CD4-positive, alpha-beta T cell treated with Interleukin-4 for 4 hours (primary cell): ENCODE measurements around the gene WBP2.

Experiments used
- DNase-seq: peaks from one replicate; pipeline ENCODE4 v3.0.0-alpha.2; 2020

Gene WBP2

DNA sequence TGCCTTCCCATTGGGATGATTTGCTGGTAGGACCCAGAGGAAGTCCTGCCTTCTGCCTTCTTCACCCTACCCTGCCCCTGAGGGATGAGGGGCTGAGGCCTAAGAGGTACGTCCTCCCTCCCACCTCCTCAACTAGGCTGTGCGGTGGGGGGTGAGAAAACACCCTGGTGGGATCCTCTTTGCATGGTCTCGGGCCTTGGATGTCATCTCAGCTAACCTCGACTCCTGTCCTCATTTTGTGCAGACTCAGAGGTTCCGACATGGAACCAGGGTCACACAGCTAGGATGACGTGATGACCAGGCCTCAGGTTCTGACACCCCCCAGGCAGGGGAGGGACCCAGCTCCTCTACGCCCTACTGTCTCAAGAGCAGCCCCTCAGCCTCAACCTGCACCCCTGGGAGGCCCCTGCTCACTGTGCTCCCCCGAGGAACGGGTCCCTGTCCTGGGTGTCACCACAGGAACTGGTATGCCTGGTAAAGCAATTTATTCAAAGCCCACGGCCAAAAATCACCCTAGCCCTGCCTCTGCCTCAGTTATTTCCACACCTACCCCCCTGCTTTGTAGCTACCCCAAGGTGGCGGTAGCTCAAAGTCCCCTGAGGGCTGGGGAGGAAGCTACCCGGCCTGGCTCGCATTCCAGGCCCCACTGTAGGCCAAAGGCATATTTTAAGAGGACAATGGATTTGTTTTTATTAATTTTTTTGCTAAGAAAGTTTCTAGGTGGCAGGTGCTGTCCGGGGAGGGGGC, 28.4 kb downstream of the WBP2 start:
- no peak for DNase-seq

DNA sequence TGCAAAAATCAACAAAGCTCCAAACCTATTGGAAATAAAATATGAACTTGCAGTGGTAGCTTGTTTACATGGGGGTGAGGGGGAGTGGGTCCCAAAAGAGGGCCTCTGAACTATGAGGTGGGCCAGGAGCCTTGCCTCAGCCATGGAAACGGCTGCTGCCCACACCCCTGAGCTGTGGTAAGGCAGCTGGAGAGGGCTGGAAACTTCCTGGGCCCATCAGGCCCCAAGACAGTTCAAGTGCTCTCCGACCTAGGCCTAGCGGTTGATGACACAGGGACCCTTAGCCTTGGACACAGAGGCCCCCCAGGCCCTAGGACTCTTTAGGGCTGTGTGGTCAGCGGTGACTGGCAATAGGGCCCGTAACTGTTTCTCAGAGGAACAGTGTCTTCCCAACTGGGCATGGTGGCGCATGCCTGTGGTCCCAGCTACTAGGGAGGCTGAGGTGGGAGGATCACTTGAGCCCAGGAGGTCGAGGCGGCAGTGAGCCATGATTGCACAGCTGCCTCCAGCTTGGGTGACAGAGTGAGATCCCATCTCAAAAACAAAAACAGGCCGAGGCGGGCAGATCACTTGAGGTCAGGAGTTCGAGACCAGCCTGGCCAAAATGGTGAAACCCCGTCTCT, 29.3 kb downstream of the WBP2 start:
- no peak for DNase-seq

DNA sequence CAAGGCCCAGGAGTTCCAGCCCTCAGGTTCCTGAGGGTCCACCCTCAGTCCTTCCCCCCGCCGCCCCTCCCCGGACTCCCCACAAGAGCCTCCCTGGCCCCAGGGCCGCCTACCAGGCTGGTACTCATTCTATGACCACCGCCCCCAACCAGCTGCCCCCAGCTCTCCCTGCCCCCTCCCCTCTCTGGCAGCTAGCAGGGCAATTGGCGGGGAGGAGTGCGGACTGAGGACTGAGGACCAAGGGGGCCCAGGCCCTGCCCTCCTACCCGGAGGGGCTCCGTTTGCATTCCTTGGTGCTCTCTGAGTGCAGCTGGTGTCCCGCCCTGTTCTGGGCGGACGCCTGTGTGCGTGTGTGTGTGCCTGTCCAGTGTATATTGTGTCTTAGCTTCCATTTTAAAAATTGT, 30.0 kb downstream of the WBP2 start:
- no peak for DNase-seq

DNA sequence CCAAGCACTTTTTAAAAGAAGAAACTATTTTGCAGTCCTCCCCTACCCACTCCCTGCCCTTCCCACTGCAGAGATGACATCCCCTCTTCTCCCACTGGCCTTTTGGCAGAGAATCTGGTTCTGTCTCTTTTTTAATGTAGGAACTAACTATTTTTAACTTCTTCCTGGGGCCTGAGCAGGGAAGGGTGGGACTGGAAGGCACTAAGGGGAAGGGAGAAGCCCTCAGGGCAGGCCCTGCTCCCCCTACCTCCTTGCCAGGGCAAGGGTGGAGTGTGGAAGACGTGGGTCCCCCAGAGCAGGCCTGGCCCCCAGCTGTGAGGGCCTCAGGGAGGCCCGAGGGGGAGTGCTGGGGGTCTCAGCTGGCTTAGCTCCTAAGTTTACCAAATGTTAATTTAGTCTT, 30.5 kb downstream of the WBP2 start:
- DNase-seq = no peak

DNA sequence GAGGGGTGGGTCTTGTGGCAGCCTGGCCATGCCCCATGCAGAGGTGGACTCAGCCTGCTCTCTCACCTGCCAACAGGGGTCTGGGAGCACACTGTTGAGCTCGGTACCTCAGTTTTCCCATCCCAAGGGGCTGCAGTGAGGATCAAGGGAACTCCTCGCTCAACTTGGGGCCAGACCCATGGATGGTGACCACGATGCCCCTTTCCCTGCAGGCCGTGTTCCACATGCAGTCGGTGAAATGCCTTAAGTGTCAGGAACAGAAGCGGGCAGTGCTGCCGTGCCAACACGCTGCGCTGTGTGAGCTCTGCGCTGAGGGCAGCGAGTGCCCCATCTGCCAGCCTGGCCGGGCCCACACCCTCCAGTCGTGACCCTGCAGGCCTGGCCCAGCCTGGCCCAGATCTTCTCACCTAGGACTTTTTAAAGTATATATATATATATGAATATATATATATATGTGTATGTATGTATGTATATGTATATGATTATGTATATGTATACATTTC, 31.0 kb downstream of the WBP2 start:
- no peak for DNase-seq

DNA sequence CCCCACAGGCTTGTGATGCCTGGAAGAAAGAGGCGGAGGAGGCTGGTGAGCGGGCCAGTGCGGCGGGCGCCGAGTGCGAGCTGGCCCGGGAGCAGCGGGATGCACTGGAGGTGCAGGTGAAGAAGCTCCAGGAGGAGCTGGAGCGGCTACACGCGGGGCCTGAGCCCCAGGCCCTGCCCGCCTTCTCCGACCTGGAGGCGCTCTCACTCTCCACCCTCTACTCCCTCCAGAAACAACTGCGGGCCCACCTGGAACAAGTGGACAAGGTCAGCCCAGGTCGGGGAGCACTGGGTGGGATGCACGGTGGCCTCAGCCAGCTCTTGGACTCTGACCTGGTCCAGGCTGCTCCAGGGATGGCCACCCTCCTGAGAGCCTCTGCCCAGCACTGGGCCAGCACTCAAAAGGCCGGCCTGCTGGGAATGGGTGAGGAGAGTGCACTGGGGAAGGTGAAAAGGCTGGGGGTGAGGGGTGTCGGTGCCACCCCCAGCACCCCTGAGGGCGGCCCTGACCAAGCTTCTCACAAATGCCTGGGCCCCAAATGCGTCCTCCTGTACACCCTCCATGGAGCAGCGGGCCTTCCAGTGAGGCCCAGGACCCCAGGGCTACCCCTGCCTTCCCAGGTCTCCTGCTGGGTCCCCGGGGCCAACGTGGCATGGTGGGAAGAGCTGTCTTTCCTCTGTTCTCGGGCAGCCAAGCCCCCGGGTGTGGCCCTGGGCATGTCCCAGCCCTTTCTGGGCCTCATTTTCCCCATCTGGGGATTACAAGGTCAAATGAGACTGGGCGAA, 31.7 kb downstream of the WBP2 start:
- no peak for DNase-seq

DNA sequence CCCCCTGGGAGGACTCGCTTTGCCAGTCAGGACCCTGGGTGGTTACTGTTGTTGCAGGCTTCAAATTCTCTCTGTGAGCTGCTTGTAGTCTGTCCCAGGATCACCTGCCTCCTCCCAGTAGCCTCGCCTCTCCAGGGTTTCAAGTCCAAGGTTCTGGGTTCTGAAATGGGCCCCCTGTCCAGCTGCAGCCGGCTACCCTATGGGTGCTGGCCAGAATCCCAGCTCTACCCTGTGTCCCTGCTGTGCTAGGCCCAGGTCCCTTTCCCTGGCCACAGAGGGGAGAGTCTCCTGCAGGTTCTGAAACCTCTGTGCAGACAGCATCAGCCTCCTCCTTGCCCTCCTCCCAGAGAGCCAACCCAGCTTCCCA, 32.4 kb downstream of the WBP2 start:
- DNase-seq = no peak

DNA sequence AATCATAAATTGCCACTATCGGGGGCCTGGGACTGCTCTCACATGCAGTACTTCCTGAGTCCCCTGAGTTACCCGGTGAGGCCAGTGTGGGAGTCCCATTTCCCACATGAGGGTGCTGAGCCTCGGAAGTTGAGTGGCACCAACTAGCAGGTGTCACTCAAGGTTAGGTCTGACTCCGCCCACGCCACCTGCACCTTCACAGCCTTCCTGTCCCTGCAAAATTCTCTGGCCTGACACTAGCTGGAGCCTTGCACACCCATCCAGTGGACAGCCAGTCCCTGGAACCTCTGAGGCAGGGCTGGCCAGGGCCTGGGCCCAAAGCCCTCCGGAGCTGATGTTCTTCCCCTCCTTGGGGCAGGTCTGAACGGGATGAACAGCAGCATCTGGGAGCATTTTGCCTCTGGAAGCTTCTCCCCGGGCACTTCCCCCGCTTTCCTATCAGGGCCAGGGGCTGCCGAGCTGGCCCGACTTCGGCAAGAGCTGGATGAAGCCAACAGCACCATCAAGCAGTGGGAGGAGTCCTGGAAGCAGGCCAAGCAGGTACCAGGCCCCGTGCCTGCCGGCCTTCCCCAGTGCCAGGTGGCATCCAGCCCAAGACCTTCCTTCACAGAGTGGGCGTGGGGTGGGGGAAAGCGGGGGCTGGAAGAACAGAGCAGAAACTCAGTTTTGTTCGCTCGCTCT, 32.9 kb downstream of the WBP2 start:
- DNase-seq = peak; percentile 19

DNA sequence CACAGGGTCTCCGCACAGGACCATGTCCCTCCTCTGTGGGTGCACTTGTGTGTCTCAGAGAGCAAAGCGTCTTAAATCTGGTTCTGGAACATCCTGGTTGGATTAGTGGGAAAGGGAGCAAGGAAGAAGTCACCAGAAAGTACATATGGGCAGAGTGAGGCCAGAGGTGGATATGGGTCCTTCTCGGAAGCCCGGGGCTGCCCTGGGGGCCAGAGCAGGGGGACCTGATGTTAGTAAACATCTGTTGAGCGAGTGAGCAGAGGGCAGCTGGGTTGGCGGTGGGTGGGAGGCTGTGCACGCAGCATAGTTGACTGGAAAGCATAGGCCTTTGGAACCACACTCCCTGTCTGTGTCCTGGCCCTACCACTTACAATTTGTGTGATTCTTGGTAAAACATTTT, 33.6 kb downstream of the WBP2 start:
- DNase-seq = no peak

DNA sequence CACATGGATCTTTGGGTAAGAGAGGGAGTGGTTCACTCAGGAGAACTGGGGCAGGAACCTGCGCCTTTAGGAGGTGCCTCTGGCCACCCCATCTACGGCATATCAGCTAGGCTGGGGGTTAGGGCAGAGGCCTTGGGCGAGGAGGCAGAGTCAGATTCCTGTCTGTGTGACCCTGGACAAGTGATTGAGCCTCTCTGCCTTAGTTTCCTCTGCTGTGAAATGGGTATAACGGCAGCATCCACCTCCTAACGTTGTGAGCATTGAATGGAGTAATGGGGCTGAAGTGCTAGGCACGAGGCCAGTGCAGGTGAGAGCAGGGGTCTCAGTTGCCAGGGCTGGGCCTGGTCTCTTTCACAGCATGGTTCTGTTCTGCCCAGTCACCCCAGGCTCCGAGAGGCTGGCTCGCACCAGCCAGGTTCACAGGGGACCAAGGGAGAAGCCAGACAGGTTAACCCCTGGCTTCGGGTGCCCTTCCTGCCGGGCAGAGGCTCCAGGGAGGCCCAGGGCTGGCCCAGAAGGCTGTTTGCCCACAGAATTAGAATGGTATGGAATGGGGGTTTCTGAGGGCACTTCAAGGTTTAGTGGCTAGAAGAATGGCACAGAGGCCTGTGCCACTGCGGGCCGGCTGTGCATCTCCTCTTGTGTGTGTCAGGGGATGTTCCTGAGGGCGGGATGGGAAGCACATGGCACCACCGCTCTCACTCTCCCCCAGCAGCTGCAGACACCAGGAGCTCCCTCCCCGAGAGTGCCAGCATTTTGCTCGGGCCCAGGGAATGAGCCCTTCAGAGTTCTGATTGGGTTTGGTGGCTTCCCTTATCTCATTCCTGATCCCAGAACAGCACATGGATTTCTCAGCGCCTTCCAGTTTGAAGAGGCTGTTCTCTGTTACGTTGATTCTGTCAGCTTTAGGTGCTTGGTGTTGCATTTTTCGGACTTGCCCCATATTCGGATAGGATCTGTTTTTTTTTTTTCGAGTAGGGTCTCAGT, 34.7 kb downstream of the WBP2 start:
- no peak for DNase-seq

DNA sequence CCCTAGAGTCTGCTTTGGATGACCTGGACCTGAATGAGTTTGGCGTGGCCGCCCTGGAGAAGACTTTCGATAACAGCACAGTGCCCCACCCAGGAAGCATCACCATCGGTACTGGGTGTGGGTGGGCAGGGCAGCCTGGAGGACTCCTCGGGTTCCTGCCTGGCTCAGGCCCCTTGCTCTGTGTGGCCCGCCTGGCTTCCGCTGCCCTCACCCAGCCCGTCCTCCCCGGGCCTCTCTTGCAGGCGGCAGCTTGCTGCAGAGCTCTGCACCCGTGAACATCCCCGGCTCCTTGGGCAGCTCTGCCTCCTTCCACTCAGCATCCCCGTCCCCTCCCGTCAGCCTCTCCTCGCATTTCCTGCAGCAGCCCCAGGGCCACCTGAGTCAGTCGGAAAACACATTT, 35.5 kb downstream of the WBP2 start:
- no peak for DNase-seq

DNA sequence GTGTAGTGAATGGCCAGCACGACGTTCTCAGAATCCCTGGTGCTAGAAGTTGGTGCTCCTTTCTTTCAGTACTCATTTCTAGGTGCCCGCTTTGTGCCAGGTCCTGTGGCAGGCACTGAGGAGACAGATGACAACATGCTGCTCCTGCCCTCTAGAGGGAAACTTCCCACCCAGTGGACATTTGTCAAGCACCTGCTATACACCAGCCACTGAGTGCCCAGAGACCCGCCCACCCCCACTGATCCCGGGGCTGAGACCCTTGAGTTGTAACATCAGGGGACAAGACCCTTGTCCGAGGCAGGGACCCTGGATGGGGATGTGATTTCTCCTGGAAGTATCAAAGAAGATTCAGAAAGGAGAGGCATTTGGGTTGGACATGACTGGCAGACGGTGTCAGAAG, 36.0 kb downstream of the WBP2 start:
- DNase-seq = no peak

DNA sequence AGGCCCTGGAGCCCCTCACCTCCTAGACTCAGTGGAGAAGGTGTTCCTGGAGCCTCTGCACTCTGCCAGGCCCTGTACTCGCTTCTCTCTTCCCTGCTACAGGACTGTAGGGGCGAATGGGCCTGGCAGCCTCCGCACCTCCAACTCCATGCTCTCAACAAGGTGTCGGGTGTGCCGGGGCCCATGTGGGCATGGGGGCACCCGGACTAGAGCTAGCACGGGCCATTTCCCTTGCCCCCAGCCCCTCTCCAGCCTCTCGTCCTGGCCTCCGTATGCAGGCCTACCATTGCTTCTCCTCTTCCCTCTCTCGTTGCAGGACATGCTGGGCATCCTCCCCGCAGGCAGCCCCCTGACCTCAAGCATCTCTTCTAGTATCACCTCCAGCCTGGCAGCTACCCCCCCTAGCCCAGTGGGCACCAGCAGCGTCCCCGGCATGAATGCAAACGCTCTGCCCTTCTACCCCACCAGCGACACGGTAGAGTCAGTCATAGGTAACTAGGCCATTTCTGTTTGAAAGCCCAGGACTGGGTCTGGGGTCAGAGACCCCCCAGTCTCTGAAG, 36.7 kb downstream of the WBP2 start:
- no peak for DNase-seq

DNA sequence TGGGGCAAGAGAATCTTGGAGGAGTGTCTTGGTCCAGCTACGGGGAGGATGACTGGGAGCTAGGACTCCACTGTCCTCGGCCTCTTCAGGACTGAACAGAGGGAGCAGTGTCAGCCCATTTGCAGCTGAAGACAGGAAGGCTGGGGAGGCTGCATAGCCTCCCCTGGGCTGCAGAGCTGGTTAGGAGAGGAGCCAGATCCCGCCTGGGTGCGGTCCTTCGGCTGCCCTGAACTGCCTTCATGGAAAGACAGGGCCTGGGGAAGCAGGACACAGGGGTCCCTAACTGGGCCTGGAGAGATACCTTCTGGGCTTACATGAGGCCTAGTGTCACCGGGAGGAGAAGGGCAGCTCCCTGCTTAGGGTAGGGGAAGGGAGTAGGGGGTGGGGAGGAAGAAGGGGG, 37.6 kb downstream of the WBP2 start:
- no peak for DNase-seq

DNA sequence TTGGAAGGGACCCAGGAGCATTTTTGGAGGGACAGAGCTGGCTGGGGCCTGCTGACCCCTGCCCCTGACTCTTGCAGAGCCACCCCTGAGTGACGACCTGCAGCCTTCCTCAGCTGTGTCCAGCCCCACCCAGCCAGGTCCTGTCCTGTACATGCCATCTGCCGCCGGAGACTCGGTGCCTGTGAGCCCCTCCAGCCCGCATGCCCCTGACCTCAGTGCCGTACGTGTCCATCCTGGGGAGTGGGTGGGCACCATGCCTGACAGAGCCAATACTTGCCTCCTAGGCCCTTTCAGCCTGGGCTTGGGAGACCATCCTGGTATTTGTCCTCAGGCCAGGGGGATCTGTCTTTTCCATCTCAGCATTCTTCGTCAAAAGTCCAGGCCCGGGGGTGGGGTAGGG, 38.4 kb downstream of the WBP2 start:
- no peak for DNase-seq

DNA sequence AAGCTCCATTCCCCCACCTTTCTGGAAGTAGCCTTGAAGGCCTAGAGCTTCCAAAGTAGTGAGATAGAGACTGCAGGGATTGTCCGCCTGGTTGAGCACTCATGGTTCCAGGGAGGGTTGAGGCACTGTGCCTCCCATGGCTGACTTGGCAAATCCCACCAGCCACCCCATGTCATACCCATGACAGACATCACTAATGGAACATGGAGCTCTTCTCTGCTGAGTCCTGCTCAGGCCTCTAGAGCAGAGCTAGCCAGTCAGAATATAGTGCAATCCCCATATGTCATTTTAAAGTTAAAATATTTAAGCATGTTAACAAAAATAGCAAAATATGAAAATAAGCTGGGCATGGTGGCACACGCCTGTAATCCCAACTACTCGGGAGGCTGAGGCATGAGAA, 39.7 kb downstream of the WBP2 start:
- DNase-seq = no peak

DNA sequence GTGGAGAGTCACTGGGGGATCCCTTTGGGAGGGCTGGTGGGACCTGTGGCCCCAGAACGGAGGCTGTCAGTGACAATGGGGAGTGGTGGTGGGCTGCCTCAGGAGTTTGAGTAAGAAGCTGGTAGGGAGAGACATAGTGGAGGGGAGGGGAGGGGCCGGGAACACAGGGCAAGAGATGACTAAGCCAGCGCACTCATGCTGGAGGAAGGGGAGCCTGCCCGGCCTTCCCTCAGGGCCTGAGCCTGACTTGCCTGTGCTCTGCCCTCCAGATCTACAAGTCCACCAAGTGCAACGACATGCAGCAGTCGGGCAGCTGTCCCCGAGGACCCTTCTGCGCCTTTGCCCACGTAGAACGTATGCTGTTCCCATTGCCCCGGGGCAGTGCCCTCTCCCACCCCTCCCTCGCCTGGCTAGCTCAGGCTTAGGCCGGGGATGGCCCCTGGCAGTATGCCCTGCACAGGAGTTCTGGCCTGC, 40.2 kb downstream of the WBP2 start:
- DNase-seq = no peak

DNA sequence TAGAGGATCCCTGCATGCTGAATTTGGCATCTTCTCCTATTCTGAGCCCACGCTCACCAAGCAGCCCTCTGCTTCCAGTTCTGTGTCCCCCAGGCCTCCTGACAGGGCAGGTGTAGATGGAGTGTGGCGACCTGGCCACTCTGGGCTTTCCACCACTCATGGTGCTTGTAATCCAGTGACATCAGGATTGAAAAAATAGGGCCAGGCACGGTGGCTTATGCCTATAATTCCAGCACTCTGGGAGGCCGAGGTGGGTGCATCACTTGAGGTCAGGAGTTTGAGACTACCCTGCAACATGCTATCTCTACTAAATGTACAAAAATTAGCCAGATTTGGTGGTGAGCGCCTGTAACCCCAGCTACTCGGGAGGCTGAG, 41.1 kb downstream of the WBP2 start:
- no peak for DNase-seq

DNA sequence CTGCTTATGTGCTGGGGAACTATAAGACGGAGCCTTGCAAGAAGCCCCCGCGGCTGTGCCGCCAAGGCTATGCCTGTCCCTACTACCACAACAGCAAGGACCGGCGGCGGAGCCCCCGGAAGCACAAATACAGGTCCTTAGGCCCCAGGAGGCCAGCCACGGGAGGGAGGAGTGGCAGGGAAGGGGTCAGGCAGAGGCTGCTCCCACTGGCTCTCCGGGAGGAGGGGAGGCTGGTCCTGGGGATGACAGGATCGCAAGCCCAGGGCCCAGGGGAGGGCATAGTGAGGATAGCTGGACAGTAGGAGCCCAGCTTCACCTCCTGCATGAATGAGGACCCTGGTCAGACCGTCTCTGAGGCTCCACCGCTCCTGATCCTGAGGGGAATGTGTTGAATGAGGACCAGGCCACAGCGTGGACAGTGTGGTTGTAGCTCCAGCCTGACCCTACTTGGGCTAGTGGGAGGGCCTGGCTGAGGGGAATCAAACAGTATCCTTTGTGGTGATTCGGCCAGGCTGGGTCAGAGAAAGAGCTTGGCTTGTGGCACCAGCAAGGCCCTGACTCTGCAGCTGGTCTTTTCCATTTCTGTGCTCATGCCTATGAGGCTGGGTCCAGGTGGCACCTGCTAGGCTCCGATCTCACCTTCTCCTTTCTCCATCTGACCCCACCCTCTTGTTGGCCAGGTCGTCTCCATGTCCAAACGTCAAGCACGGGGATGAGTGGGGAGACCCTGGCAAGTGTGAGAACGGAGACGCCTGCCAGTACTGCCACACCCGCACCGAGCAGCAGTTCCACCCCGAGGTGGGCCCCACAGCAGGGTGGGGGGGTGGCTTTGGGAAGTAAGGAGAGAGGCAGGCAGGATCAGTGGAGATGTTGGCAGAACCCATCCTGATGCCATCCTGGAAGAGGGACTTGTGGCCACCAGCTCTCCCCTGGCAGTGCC, 41.8 kb downstream of the WBP2 start:
- no peak for DNase-seq
